MM.1S (cell line): ENCODE data around the gene TNPO3.

Experiments used
- DNase-seq: peaks from one replicate; pipeline ENCODE4 v3.0.0-alpha.2; 2015
- H2AFZ ChIP-seq: fragments of 300-600 bp; sonication (generic); 2 replicates; pipeline ENCODE4 v1.6.0; 2016; ENCODE audit warnings: antibody characterized with exemption, low read length
- H3F3A ChIP-seq: fragments of 300-600 bp; sonication (generic); 2 replicates; pipeline ENCODE4 v1.6.1; 2016; ENCODE audit warnings: mild to moderate bottlenecking, antibody characterized with exemption, low read length, moderate library complexity, mixed read lengths; ENCODE audit not compliant: insufficient read depth
- H3K27ac ChIP-seq: fragments of 300-600 bp; sonication (generic); 2 replicates; pipeline ENCODE4 v1.5.1; 2016; ENCODE audit warnings: mild to moderate bottlenecking, low read length
- H3K27me3 ChIP-seq: fragments of 300-600 bp; sonication (generic); replicated peaks from 2 replicates; pipeline ENCODE4 v1.6.0; 2016; ENCODE audit warnings: low read length; ENCODE audit not compliant: insufficient read depth
- H3K36me3 ChIP-seq: fragments of 300-600 bp; sonication (generic); replicated peaks from 2 replicates; pipeline ENCODE4 v1.6.1; 2016; ENCODE audit warnings: mild to moderate bottlenecking, low read length, mixed read lengths; ENCODE audit not compliant: insufficient read depth
- H3K4me1 ChIP-seq: fragments of 300-600 bp; sonication (generic); 2 replicates; pipeline ENCODE4 v1.6.1; 2016; ENCODE audit warnings: low read length, mixed read lengths
- H3K4me2 ChIP-seq: fragments of 300-600 bp; sonication (generic); 2 replicates; pipeline ENCODE4 v1.6.0; 2016; ENCODE audit warnings: low read depth, low read length
- H3K4me3 ChIP-seq: fragments of 300-600 bp; sonication (generic); 2 replicates; pipeline ENCODE4 v1.5.1; 2016; ENCODE audit warnings: low read length, mixed read lengths
- H3K79me2 ChIP-seq: fragments of 300-600 bp; sonication (generic); 2 replicates; pipeline ENCODE4 v1.6.1; 2016; ENCODE audit warnings: mixed run types, low read length, mixed read lengths
- H3K9ac ChIP-seq: fragments of 300-600 bp; sonication (generic); 2 replicates; pipeline ENCODE4 v1.6.1; 2016; ENCODE audit warnings: low read length, mixed read lengths
- H3K9me2 ChIP-seq: fragments of 300-600 bp; sonication (generic); replicated peaks from 2 replicates; pipeline ENCODE4 v1.6.1; 2016; ENCODE audit warnings: mild to moderate bottlenecking, low read length, mixed read lengths; ENCODE audit not compliant: insufficient read depth
- H3K9me3 ChIP-seq: fragments of 300-600 bp; sonication (generic); replicated peaks from 2 replicates; pipeline ENCODE4 v1.6.1; 2016; ENCODE audit warnings: mild to moderate bottlenecking, low read length, mixed read lengths; ENCODE audit not compliant: insufficient read depth
- H4K20me1 ChIP-seq: fragments of 300-600 bp; sonication (generic); 2 replicates; pipeline ENCODE4 v1.6.1; 2016; ENCODE audit warnings: mild to moderate bottlenecking, low read length, moderate library complexity, mixed read lengths; ENCODE audit not compliant: insufficient read depth
- CTCF ChIP-seq: fragments of 300-600 bp; sonication (generic); IDR thresholded peaks from 2 replicates; pipeline ENCODE4 v1.5.1; 2016; ENCODE audit warnings: antibody characterized with exemption, low read length, mixed read lengths
- EZH2 ChIP-seq: fragments of 300-600 bp; sonication (generic); optimal IDR thresholded peaks from 2 replicates; pipeline ENCODE3; 2017; ENCODE audit warnings: low read depth, mild to moderate bottlenecking, antibody characterized with exemption, low read length, mixed read lengths
- EZH2phosphoT487 ChIP-seq: fragments of 300-600 bp; sonication (generic); IDR thresholded peaks from 2 replicates; pipeline ENCODE4 v1.6.1; 2018; ENCODE audit warnings: antibody characterized with exemption, low read length

TNPO3 gene

GRCh38 chr7:129100827-129101166 lies 45.9 kb upstream of the TNPO3 start:
- no peaks in the 10 kb centered on the region for H4K20me1 ChIP-seq

DNA sequence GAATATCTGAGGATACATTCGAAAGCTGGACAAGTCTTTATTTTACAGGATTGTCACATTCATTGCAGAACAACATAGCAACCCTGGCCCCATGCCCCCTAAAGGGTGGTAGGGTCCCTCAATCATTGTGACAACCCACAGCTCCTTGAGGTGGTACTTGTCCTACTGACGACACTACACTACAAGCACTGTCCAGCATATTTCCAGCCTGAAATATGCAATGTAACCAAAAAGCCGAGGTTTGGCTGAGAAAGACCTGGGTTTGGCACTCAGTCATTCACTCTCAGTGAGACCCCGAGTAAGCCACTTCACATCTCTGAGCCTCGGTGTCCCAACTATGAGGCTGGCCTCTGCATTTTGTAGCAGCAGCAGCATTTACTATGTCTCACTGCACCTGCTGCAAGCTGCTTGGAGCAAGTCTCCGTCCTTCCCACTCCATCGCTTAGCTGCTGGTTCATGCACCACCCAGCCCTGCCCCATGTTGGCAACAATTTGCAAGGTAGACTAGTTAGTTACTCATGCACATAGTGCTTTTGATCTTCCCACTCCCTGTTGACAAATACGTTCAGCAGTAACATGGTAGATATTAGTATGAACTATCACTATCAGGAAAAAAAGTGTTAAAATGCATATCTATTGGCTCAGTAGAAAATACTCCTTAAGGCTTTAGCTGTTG lies 43.6 kb upstream of the TNPO3 start:
- Histone ChIP-seq H3K4me1 (peaks cover 22% of the 10 kb centered on the region), H3K9ac (no peak overlapping the region), H3F3A (peaks cover 30% of the 10 kb centered on the region), H3K4me2 (no peak overlapping the region), H3K9me3 (no peaks in the 10 kb centered on the region), H3K4me3 (no peak overlapping the region), H3K79me2 (no peaks in the 10 kb centered on the region), H3K9me2 (no peaks in the 10 kb centered on the region), H3K27me3 (no peaks in the 10 kb centered on the region), H4K20me1 (no peaks in the 10 kb centered on the region), H3K27ac (no peak overlapping the region), H3K36me3 (no peaks in the 10 kb centered on the region), H2AFZ (no peak overlapping the region)
- peak; percentile 5 for DNase-seq
- no peak for TF ChIP-seq CTCF
- TF ChIP-seq EZH2phosphoT487 = no peak
- TF ChIP-seq EZH2 = no peak

More at GRCh38 chr7:129100827-129101166, 45.9 kb upstream of the TNPO3 start:
- H3K27me3 ChIP-seq = no peaks in the 10 kb centered on the region
- H2AFZ ChIP-seq = no peak overlapping the region
- no peak overlapping the region for H3K27ac ChIP-seq
- H3K4me1 ChIP-seq = peaks cover 10% of the 10 kb centered on the region
- H3K79me2 ChIP-seq = no peaks in the 10 kb centered on the region
- TF ChIP-seq EZH2phosphoT487 (no peak), CTCF (no peak), EZH2 (no peak)
- H3K4me2 ChIP-seq = no peak overlapping the region
- H3K36me3 ChIP-seq = no peaks in the 10 kb centered on the region
- no peaks in the 10 kb centered on the region for H3K9me2 ChIP-seq
- peaks cover 10% of the 10 kb centered on the region for H3F3A ChIP-seq
- no peaks in the 10 kb centered on the region for H3K9me3 ChIP-seq
- DNase-seq = no peak
- H3K4me3 ChIP-seq = no peak overlapping the region
- no peak overlapping the region for H3K9ac ChIP-seq

DNA sequence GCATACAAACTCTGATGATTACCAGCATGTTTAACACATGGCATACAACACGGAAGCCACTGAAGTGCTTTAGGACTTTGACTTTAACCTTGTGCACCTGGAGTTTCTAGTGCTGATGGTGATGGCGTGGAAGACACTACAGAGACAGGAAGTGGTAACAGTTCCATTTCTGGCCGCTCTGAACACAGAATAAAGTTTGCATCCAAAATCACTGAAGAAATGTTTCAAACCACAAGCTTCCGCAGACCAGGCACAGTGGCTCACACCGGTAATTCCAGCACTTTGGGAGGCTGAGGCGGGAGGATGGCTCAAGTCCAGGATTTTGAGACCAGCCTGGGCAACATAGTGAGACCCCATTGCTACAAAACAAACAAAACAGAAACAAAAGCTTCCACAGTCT lies 40.3 kb upstream of the TNPO3 start:
- H3K9ac ChIP-seq = peak overlapping the region; percentile 15; the same call in 1 of the 2 replicates
- peak overlapping the region; percentile 26 for H2AFZ ChIP-seq
- no peaks in the 10 kb centered on the region for H4K20me1 ChIP-seq
- H3K36me3 ChIP-seq = no peaks in the 10 kb centered on the region
- DNase-seq = peak; percentile 98
- no peaks in the 10 kb centered on the region for H3K9me3 ChIP-seq
- H3F3A ChIP-seq = peaks cover 35% of the 10 kb centered on the region
- TF ChIP-seq EZH2 (no peak), EZH2phosphoT487 (no peak), CTCF (no peak)
- peak overlapping the region; percentile 79 for H3K27ac ChIP-seq
- H3K4me2 ChIP-seq = peak overlapping the region; percentile 44
- no peaks in the 10 kb centered on the region for H3K79me2 ChIP-seq
- peaks cover 33% of the 10 kb centered on the region for H3K4me1 ChIP-seq
- no peaks in the 10 kb centered on the region for H3K9me2 ChIP-seq
- H3K4me3 ChIP-seq = peak overlapping the region; percentile 4; the same call in 1 of the 2 replicates
- no peaks in the 10 kb centered on the region for H3K27me3 ChIP-seq
